ENCODE data around the gene EVPLL.

The EVPLL gene

GRCh38 chr17:18362698-18363100 is 14.9 kb upstream of the EVPLL start:
- H3K27me3 ChIP-seq (replicated peaks; ENCODE audit: control insufficient read depth, insufficient read depth, low read length): no peaks in the 10 kb centered on the region

GRCh38 chr17:18363101-18364049 is 14.2 kb upstream of the EVPLL start, which contains the start of gene SHMT1:
TSS of gene SHMT1 (minus strand) at chr17:18363550. CDS start at chr17:18355981, 7,569 bp downstream.
- Histone ChIP-seq H3K36me3 (ENCODE audit: control insufficient read depth, insufficient read depth, low read length) (no peaks in the 10 kb centered on the region), H3K4me3 (replicated peaks; ENCODE audit: low read depth, low read length) (peak within 1 kb of the TSS; percentile 92), H3K27me3 (replicated peaks; ENCODE audit: control insufficient read depth, insufficient read depth, low read length) (no peaks in the 10 kb centered on the region)
- DNase-seq (ENCODE audit: extremely low read depth, insufficient read length): peak; percentile 96
- no peak for TF ChIP-seq CTCF (IDR thresholded peaks at IDR 0.05; ENCODE audit: insufficient read depth, low read length, poor library complexity, severe bottlenecking)

More at GRCh38 chr17:18362698-18363100, 14.9 kb upstream of the EVPLL start:
- Histone ChIP-seq H3K4me3 (replicated peaks; ENCODE audit: low read depth, low read length) (peak overlapping the region; percentile 92), H3K36me3 (ENCODE audit: control insufficient read depth, insufficient read depth, low read length) (no peaks in the 10 kb centered on the region)
- peak; percentile 18 for DNase-seq (ENCODE audit: extremely low read depth, insufficient read length)
- TF ChIP-seq CTCF (IDR thresholded peaks at IDR 0.05; ENCODE audit: insufficient read depth, low read length, poor library complexity, severe bottlenecking): peak; percentile 20

GRCh38 chr17:18364166-18364565 is 13.4 kb upstream of the EVPLL start:
- DNase-seq (ENCODE audit: extremely low read depth, insufficient read length): no peak
- Histone ChIP-seq H3K36me3 (ENCODE audit: control insufficient read depth, insufficient read depth, low read length) (no peaks in the 10 kb centered on the region), H3K27me3 (replicated peaks; ENCODE audit: control insufficient read depth, insufficient read depth, low read length) (no peaks in the 10 kb centered on the region), H3K4me3 (replicated peaks; ENCODE audit: low read depth, low read length) (no peak overlapping the region)
- no peak for TF ChIP-seq CTCF (IDR thresholded peaks at IDR 0.05; ENCODE audit: insufficient read depth, low read length, poor library complexity, severe bottlenecking)

GRCh38 chr17:18368946-18369345 is 8.6 kb upstream of the EVPLL start:
- no peak for DNase-seq (ENCODE audit: extremely low read depth, insufficient read length)
- Histone ChIP-seq H3K36me3 (ENCODE audit: control insufficient read depth, insufficient read depth, low read length) (no peaks in the 10 kb centered on the region), H3K4me3 (replicated peaks; ENCODE audit: low read depth, low read length) (no peak overlapping the region), H3K27me3 (replicated peaks; ENCODE audit: control insufficient read depth, insufficient read depth, low read length) (no peaks in the 10 kb centered on the region; the same call in 1 of the 2 replicates)
- no peak for TF ChIP-seq CTCF (IDR thresholded peaks at IDR 0.05; ENCODE audit: insufficient read depth, low read length, poor library complexity, severe bottlenecking)

GRCh38 chr17:18370761-18371160 is 6.8 kb upstream of the EVPLL start:
- DNase-seq (ENCODE audit: extremely low read depth, insufficient read length): no peak
- no peaks in the 10 kb centered on the region for H3K36me3 ChIP-seq (ENCODE audit: control insufficient read depth, insufficient read depth, low read length)
- TF ChIP-seq CTCF (IDR thresholded peaks at IDR 0.05; ENCODE audit: insufficient read depth, low read length, poor library complexity, severe bottlenecking): no peak

More at GRCh38 chr17:18370761-18371160, 6.8 kb upstream of the EVPLL start:
- H3K27me3 ChIP-seq (replicated peaks; ENCODE audit: control insufficient read depth, insufficient read depth, low read length): no peaks in the 10 kb centered on the region; the same call in 1 of the 2 replicates
- H3K4me3 ChIP-seq (replicated peaks; ENCODE audit: low read depth, low read length): no peak overlapping the region
